ENCODE measurements around the gene ZNF394. TPM values are rescaled to one million over a fixed set of nuclear protein-coding genes. Genes with fewer than 3 reads are reported as not detected.
"Not testable (repeated sequence)": the region's sequence is repeated elsewhere in the genome, so short reads cannot be mapped to it uniquely, and the experiment has no call there.

Gene ZNF394
- polyA plus RNA-seq (ENCODE audit: insufficient read length in 4 of 4), result 10 to 100 TPM; 13.5 to 20.8 (median 16.1) TPM

DNA sequence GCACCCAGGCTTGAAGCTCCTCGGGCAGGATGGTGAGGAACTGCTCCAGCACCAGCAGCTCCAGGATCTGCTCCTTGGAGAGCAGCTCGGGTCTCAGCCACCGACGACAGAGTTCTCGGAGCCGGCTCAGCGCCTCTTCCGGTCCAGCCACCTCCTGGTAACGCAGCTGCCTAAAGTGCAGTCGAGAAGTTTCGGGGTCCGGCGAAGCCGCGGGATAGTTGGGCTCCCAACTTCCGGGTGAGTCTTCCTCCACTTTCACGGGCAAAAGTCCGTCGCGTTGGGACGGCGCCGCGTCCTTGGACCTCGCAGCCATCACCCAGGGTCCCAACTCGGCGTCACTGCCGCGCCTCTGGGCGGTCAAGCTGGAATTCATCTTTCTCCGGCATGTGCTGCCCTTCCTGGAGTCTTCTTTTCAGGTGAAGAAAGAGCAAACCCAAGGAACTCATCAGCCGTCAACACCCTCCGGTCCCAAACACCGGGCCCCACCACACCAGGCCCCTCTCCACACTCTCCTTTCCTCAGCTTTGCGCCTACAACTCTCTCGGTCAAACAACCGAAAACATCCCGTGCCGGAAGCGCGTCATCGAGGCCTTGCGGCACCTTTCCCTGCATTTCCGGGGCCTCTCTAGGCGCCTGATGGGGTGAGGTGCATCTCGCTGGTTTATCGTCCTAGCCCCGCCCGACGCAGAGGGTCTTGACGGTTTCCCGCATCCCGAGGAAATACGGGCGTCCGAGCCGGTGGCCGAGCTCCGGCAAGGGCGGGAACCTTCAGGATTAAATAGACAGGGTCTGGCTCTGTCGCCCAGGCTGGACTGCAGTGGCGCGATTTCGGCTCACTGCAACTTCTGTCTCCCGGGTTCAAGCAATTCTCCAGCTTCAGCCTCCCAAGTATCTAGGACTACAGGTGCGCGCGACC is at the start of gene ZNF394:
TSS of gene ZNF394 (minus strand) at position 561 of the 916 bp plus-strand sequence. CDS start at position 373, 188 bp downstream.
- DNase-seq (ENCODE audit: low read depth in 4 of 4, low spot score in 2 of 4), result peak; percentile 82 to 94 (median 84)

DNA sequence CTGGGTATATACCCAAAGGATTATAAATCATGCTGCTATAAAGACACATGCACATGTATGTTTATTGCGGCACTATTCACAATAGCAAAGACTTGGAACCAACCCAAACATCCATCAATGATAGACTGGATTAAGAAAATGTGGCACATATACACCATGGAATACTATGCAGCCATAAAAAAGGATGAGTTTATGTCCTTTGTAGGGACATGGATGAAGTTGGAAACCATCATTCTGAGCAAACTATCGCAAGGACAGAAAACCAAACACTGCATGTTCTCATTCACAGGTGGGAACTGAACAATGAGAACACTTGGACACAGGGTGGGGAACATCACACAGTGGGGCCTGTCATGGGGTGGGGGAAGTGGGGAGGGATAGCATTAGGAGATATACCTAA is 49.5 kb upstream of the ZNF394 start:
- not testable (repeated sequence) for DNase-seq (ENCODE audit: low read depth in 4 of 4, low spot score in 2 of 4)

GRCh38 chr7:99545308-99545707 is 45.2 kb upstream of the ZNF394 start:
- DNase-seq (ENCODE audit: low read depth in 4 of 4, low spot score in 2 of 4), result not testable (repeated sequence)

- no peak for DNase-seq (ENCODE audit: low read depth in 4 of 4, low spot score in 2 of 4)
Observed at GRCh38 chr7:99543916-99544315, 43.8 kb upstream of the ZNF394 start.

DNA sequence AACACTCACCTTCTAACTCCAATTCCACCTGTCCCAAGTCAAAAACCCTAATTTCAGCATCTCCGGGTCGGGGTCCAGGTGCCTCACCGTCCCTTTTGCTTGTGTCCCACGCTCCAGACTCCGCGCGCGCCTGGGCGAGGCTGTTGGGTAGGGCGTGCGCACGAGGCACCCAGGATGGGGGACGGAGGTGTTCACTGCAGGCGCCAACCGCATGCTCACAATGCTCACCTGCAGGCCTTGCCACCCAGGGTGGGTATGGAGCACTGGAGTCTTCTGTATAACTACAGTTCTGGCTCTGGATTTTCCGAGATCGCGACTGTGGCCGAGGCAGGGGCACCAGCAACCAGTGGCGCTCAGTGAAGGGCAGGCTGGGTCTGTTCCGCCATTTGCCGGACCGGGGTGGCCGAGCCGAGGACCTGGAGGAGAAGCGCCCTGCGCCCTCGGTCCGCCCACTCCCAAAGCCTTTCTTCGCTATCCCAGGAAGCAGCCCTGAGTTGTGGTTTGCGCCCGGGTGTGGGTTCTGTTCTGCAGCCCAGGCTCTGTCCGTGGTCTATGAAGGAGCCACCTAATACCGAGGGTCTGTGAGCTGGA is 43.1 kb upstream of the ZNF394 start:
- no peak for DNase-seq (ENCODE audit: low read depth in 4 of 4, low spot score in 2 of 4)

DNA sequence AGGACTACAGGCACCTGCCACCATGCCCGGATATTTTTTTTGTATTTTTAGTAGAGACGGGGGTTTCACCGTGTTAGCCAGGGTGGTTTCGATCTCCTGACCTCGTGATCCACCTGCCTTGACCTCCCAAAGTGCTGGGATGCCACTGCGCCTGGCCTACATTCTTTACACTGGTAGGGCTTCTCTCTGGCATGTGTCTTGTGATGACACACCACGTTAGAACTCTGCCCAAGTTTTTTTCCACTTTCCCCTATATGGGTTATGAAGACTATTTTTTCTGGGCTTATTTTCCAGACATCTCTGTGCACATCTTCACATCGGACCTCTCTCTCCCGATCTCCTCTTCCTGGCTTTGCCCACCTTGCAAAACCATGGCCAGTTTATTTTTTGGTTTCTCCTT is 41.1 kb upstream of the ZNF394 start:
- no peak for DNase-seq (ENCODE audit: low read depth in 4 of 4, low spot score in 2 of 4)

DNA sequence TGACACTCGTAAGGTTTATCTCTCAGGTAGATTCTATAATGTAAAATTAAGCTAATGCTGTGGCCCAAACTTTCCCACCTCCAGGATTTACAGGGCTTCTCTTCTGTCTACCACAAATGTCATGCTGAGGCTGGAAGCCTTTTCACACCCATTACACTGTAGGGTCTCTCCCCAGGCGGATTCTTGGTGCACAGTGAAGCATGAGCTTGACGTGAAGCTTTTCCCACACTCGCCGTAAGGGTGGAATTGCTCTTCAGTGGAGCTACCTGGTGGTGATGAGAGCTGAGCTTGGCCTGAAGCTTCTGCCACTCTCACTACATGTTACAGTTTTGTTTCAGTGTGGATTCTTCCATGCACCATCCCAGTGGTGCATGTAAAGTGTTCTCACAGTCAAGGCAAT is 40.5 kb upstream of the ZNF394 start:
- no peak for DNase-seq (ENCODE audit: low read depth in 4 of 4, low spot score in 2 of 4)

DNA sequence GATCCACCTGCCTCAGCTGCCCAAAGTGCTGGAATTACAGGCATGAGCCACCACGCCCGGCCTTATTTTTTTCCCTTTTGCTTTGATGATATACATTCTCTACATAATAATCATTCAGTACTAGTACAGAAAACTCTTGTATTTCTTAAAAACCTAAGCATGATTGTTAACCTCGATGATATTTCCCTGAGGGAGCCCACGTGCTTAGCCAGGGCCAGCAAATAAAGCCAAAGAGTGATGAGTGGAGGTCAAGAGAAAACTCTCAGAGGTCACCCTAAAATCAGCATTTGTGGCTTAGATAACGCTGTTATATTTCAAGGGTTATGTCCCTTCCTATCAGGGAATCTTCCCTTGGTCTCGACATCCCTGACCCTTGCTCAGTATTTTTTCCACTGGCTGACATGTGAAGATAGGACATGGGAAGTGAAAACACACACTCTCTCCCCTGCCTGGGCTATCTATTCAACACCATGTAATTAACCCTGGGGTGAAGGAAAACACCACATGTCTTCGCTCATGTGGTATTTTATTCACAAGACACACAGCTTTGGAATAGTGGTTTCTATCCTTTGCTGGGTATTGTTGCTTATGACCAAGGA is 39.2 kb upstream of the ZNF394 start:
- no peak for DNase-seq (ENCODE audit: low read depth in 4 of 4, low spot score in 2 of 4)

DNA sequence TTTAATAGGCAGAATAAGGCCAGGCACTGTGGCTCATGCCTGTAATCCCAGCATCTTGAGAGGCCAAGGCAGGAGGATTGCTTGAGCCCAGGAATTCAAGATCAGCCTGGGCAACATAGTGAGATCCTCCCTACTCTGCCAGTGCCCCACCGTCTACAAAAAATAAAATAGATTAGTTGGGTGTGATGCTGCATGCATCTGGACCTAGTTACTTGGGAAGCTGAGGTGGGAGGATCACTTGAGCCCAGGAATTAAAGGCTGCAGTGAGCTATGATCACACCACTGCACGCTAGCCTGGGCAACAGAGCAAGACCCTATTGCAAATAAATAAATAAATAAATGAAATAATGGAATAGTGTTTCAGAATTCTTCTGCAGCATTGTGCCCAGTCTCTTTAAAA is 35.6 kb upstream of the ZNF394 start:
- DNase-seq (ENCODE audit: low read depth in 4 of 4, low spot score in 2 of 4), result no peak

DNA sequence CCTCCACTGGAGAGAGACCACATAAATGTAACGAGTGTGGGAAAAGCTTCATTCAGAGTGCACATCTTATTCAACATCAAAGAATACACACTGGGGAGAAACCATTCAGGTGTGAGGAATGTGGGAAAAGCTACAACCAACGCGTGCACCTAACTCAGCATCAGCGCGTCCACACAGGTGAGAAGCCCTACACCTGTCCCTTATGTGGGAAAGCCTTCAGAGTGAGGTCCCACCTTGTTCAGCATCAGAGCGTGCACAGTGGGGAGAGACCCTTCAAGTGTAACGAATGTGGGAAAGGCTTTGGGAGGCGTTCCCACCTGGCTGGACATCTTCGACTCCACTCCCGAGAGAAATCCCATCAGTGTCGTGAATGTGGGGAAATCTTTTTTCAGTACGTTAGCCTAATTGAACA is 31.3 kb upstream of the ZNF394 start:
- DNase-seq (ENCODE audit: low read depth in 4 of 4, low spot score in 2 of 4), result no peak

DNA sequence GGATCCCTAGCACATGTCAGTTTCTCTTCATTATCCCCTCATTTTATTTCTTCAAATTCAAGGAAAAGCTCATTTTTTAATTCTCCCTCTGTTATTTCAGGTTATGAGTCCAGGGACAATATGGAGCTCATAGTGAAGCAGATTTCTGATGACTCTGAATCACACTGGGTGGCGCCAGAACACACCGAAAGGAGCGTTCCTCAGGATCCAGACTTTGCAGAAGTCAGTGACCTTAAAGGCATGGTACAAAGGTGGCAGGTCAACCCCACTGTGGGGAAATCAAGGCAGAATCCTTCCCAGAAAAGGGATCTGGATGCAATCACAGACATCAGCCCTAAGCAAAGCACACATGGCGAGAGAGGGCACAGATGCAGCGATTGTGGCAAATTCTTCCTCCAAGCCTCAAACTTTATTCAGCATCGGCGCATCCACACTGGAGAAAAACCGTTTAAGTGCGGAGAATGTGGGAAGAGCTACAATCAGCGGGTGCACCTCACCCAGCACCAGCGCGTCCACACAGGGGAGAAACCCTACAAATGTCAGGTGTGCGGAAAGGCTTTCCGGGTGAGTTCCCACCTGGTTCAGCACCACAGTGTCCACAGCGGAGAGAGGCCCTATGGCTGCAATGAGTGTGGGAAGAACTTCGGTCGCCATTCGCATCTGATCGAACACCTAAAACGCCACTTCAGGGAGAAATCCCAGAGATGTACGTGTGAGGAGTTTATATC is 25.8 kb upstream of the ZNF394 start:
- DNase-seq (ENCODE audit: low read depth in 4 of 4, low spot score in 2 of 4), result no peak

DNA sequence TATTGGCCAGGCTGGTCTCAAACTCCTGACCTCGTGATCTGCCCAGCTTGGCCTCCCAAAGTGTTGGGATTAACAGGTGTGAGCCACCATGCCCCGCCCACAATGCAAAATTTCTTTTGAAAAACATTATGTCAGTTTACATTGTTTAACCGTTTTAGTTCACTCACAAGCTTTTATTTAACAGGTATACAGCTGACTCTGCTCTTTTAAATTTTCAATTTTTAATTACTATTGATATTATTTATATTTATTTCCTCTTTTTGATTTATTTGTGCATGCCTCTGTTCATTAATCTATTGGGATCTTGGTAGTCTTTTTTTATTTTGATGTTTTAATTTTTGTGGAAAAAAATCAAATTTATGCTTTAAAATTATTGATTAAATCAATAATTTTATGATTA is 21.3 kb upstream of the ZNF394 start:
- no peak for DNase-seq (ENCODE audit: low read depth in 4 of 4, low spot score in 2 of 4)

GRCh38 chr7:99514050-99514449 is 14.0 kb upstream of the ZNF394 start:
- DNase-seq (ENCODE audit: low read depth in 4 of 4, low spot score in 2 of 4), result no peak

- no peak for DNase-seq (ENCODE audit: low read depth in 4 of 4, low spot score in 2 of 4)
Observed at GRCh38 chr7:99505324-99505662, 5.2 kb upstream of the ZNF394 start.

GRCh38 chr7:99504603-99505323 is 4.7 kb upstream of the ZNF394 start, which contains the start of gene ZKSCAN5:
ZKSCAN5 (plus strand) TSS chr7:99504662; CDS start chr7:99506045, 1,383 bp downstream.
- DNase-seq (ENCODE audit: low read depth in 4 of 4, low spot score in 2 of 4), result peak; percentile 96 to 99 (median 98)

DNA sequence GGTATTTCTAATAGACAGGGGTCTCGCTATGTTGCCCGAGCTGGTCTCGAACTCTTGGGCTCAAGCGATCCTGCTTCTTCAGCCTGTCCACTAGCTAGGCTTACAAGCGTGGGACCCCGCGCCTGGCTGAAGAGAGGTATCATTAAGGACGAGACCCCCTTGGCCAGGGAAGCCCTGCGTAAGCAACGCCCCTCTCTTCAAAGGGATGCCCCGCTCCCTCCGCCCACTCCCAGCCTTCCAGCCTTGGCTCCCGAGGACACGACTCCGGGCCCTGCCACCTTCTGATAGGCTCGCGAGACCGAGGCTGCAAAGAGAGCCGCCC is 4.2 kb upstream of the ZNF394 start:
- no peak for DNase-seq (ENCODE audit: low read depth in 4 of 4, low spot score in 2 of 4)

DNA sequence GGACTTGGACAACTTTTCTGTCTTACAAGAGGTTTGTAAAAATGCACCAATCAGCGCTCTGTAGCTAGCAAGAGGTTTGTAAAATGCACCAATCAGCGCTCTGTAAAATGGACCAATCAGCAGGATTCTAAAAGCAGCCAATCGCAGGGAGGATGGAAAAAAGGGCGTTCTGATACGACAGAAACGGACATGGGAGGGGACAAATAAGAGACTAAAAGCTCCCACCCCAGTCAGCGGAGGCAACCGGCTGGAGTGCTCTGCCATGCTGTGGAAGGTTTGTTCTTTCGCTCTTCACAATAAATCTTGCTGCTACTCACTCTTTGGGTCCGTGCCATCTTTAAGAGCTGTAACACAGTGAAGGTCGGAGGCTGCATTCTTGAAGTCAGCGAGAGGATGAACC is 1.2 kb upstream of the ZNF394 start:
- DNase-seq (ENCODE audit: low read depth in 4 of 4, low spot score in 2 of 4), result not testable (repeated sequence)

DNA sequence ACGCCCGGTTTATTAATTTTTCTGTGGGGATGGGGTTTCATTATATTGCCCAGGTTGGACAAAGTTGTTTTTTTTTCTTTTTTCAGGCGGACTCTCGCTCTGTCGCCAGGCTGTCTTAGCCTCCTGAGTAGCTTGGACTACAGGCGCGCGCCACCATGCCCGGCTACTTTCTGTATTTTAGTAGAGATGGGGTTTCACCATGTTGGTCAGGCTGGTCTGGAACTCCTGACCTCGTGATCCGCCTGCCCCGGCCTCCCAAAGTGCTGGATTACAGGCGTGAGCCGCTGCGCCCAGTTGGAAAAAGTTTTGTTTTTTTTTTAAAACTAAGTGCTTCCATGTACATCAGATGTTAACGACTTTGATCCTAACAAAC is 542 bp upstream of the ZNF394 start:
- no peak for DNase-seq (ENCODE audit: low read depth in 4 of 4, low spot score in 2 of 4)

DNA sequence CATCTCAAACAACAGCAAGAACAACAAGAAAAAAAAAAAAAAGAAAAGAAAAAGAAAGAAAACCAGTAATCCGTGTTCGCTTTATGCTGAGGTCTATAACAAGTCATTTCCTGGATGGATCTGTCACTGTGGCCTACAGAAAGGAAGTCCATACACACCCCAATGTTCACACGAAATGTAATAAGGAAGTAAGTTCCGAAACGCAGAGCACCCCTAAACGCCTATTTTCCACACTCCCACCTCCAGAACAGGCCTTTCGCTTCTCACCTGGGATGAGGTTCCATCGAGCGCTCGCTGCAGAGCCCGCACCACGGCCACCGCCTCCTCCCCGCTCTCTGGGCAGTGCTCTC is 735 bp downstream of the ZNF394 start:
- no peak for DNase-seq (ENCODE audit: low read depth in 4 of 4, low spot score in 2 of 4)

DNA sequence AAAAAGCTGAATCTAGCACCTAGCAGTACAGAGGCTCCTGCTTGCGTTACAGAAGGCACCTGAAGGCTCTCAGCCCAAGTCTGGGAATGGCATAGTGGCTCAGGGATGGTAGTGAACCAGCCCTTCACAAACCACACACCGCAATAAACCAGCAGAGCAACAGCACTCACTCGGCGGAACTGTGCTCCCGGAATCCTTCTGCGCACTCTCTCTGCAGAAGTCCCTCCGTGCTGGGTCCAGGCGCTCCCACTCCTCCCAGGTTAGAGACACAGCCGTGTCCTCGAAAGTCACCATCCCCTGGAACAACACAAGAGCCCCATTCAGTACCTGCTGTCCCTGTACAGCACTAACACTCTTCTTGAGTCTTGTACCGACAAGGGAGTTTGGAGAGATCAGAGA is 1.5 kb downstream of the ZNF394 start:
- no peak for DNase-seq (ENCODE audit: low read depth in 4 of 4, low spot score in 2 of 4)
